Measurements from ENCODE around the gene PYGM.

Gene PYGM

GRCh38 chr11:64729851-64730382, 29.9 kb downstream of the PYGM start:
- H3K4me3 ChIP-seq (ENCODE audit: low read depth, low read length) = no peak overlapping the region
- TF ChIP-seq, protein P1, sequence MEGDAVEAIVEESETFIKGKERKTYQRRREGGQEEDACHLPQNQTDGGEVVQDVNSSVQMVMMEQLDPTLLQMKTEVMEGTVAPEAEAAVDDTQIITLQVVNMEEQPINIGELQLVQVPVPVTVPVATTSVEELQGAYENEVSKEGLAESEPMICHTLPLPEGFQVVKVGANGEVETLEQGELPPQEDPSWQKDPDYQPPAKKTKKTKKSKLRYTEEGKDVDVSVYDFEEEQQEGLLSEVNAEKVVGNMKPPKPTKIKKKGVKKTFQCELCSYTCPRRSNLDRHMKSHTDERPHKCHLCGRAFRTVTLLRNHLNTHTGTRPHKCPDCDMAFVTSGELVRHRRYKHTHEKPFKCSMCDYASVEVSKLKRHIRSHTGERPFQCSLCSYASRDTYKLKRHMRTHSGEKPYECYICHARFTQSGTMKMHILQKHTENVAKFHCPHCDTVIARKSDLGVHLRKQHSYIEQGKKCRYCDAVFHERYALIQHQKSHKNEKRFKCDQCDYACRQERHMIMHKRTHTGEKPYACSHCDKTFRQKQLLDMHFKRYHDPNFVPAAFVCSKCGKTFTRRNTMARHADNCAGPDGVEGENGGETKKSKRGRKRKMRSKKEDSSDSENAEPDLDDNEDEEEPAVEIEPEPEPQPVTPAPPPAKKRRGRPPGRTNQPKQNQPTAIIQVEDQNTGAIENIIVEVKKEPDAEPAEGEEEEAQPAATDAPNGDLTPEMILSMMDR (IDR thresholded peaks at IDR 0.05; ENCODE audit: borderline replicate concordance, insufficient read depth, low read depth, low read length) = no peak

GRCh38 chr11:64728757-64729365, 30.9 kb downstream of the PYGM start:
- no peak overlapping the region for H3K4me3 ChIP-seq (ENCODE audit: low read depth, low read length)

DNA sequence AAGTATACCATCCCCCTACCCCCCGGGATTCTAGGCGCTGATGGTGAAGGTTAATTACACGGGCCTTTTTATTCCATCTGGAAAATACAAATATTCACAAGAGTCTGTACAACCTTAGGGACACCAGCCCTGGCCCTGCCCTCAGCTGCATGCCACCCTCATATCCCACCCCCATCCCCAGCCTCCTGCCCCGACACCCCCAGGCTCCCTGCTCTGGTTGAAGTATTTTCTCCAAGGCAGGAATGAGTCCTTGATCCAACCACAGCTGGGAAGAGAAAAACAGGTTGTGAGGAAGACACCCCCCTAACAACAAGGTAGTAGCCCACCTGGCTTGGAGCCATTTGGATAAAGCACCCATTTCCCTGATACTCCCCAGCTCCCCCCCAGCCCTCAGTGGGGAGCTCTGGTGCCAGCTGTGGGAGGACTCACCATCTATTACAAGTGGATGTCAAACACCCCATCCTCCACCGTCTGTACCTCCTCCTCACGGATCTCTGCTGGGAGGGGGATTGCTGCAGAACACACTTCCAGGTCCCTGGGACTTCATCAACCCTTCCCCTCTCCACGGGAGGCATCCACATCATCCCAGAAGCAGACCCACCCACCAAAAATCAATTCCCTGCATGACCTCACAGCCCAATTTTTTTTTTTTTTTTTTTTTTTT, 32.8 kb downstream of the PYGM start:
- TF ChIP-seq, protein P1 (IDR thresholded peaks at IDR 0.05; ENCODE audit: borderline replicate concordance, insufficient read depth, low read depth, low read length) = no peak

More at GRCh38 chr11:64728757-64729365, 30.9 kb downstream of the PYGM start:
- TF ChIP-seq, protein P1 (IDR thresholded peaks at IDR 0.05; ENCODE audit: borderline replicate concordance, insufficient read depth, low read depth, low read length) = no peak

DNA sequence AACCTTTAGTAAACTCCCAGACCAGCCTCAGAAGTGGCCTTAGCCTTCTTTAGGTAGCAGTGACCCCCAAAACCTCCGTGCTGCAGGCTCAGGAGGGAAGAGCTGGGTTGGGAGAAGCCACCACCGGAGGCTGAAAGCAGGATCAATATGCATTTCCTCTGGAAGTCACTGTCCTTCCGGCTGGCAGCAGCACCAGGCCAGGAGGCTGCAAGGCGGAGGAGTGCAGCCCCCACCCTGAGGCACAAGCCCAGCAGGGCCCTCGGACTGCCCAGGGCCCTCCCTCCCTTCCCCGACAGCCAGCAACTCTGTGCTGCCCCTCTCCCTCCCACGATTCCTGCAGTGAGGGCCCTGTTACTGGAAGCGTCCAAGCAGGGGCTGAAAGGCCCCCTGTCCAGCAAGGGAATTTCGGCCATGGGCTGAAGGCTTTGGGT, 33.5 kb downstream of the PYGM start:
- TF ChIP-seq, protein P1 (IDR thresholded peaks at IDR 0.05; ENCODE audit: borderline replicate concordance, insufficient read depth, low read depth, low read length) = no peak
- H3K4me3 ChIP-seq (ENCODE audit: low read depth, low read length) = no peak overlapping the region

More for the DNA sequence above, 32.8 kb downstream of the PYGM start:
- H3K4me3 ChIP-seq (ENCODE audit: low read depth, low read length) = no peak overlapping the region

DNA sequence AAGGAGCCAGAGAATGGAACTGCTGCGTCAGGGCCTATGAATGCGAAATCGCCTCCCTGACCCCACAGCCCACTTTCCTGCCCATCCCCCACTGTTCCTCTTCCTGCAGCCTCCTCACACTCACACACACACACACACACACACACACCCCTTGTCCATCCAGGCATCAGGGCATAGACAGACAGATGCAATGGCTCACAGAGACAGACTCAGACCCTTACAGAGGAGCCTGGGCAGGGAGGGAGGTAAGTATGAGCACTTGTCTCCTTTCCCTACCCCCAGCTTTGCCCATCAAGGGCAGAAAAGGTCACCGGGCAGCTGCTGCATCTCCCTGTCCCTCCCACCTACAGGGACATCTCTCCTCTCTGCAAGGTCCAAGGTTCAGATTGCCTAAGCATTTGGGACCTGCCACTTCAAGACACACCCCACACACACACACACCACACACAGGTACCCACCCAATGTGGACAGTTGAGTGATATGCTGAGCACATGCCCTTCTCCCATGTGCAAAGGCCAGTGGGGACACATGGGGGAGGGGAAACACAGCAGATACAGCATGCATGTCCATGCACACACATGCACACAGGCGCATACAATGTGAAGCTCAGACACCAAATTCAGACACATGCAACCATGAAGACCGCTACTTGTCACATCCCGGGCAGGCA, 34.8 kb downstream of the PYGM start:
- no peak overlapping the region for H3K4me3 ChIP-seq (ENCODE audit: low read depth, low read length)
- TF ChIP-seq, protein P1 (IDR thresholded peaks at IDR 0.05; ENCODE audit: borderline replicate concordance, insufficient read depth, low read depth, low read length) = no peak

- TF ChIP-seq, protein P1 (IDR thresholded peaks at IDR 0.05; ENCODE audit: borderline replicate concordance, insufficient read depth, low read depth, low read length) = no peak
- H3K4me3 ChIP-seq (ENCODE audit: low read depth, low read length) = peak overlapping the region; percentile 67
Measured at GRCh38 chr11:64723907-64724862, 35.6 kb downstream of the PYGM start.

Measured in GM12875 (cell line).